NT2/D1 (cell line): ENCODE data around the gene LAMA1.
A peak's percentile ranks its signal among the peaks of the same experiment; 100 is the strongest.

Source experiments
- DNase-seq: peaks from one replicate; pipeline ENCODE4 v3.0.0-alpha.2; 2011; ENCODE audit warnings: low read depth, low spot score
- H3K27me3 ChIP-seq: 2 replicates; pipeline ENCODE4 v1.6.0; 2011; ENCODE audit warnings: mild to moderate bottlenecking; ENCODE audit not compliant: insufficient read length, insufficient read depth
- H3K36me3 ChIP-seq: 2 replicates; pipeline ENCODE4 v1.6.1; 2011; ENCODE audit warnings: mild to moderate bottlenecking, low read length, mixed read lengths; ENCODE audit not compliant: insufficient read depth, insufficient read length
- H3K4me1 ChIP-seq: 2 replicates; pipeline ENCODE4 v1.5.1; 2011; ENCODE audit not compliant: insufficient read depth, insufficient read length
- H3K4me3 ChIP-seq: 2 replicates; pipeline ENCODE4 v1.5.1; 2011; ENCODE audit warnings: low read depth; ENCODE audit not compliant: insufficient read length
- H3K9ac ChIP-seq: 2 replicates; pipeline ENCODE4 v1.6.0; 2011; ENCODE audit warnings: low read depth; ENCODE audit not compliant: insufficient read length
- H3K9me3 ChIP-seq: 2 replicates; pipeline ENCODE4 v1.5.1; 2011; ENCODE audit warnings: mild to moderate bottlenecking, low read length; ENCODE audit not compliant: insufficient read depth
- SUZ12 ChIP-seq: IDR thresholded peaks from 2 replicates; pipeline ENCODE4 v1.6.1; 2011; ENCODE audit not compliant: insufficient read length, insufficient read depth; ENCODE audit errors: extremely low read depth
- YY1 ChIP-seq: IDR thresholded peaks from 2 replicates; pipeline ENCODE4 v1.6.1; 2011; ENCODE audit not compliant: insufficient read length, insufficient read depth
- ZNF274 ChIP-seq: IDR thresholded peaks from 2 replicates; pipeline ENCODE4 v1.6.1; 2011; ENCODE audit warnings: mild to moderate bottlenecking, low read depth, low read length

The LAMA1 gene

GRCh38 chr18:7117390-7118355 is at the start of gene LAMA1:
TSS of gene LAMA1 (minus strand) at chr18:7117797. CDS start at chr18:7117720, 77 bp downstream.
- Histone ChIP-seq H3K4me3 (peak within 1 kb of the TSS; percentile 71), H3K9me3 (no peaks in the 10 kb centered on the region), H3K4me1 (no peaks in the 10 kb centered on the region), H3K9ac (peak within 1 kb of the TSS; percentile 90), H3K27me3 (peaks cover 7% of the 10 kb centered on the region), H3K36me3 (no peaks in the 10 kb centered on the region)
- peak; percentile 23 for DNase-seq
- TF ChIP-seq YY1 (no peak), ZNF274 (no peak), SUZ12 (no peak)

- TF ChIP-seq SUZ12, result no peak
- no peak for TF ChIP-seq YY1
- H3K9ac ChIP-seq, result no peak overlapping the region
- H3K36me3 ChIP-seq, result no peaks in the 10 kb centered on the region
- DNase-seq, result no peak
- no peak overlapping the region for H3K4me3 ChIP-seq
- H3K27me3 ChIP-seq, result no peaks in the 10 kb centered on the region
- H3K9me3 ChIP-seq, result no peaks in the 10 kb centered on the region
- no peaks in the 10 kb centered on the region for H3K4me1 ChIP-seq
Observed at GRCh38 chr18:7165846-7166393, 48.3 kb upstream of the LAMA1 start.

GRCh38 chr18:7164323-7165004 is 46.9 kb upstream of the LAMA1 start:
- Histone ChIP-seq H3K4me1 (no peaks in the 10 kb centered on the region), H3K36me3 (no peaks in the 10 kb centered on the region), H3K27me3 (no peaks in the 10 kb centered on the region), H3K4me3 (no peak overlapping the region), H3K9ac (no peak overlapping the region), H3K9me3 (no peaks in the 10 kb centered on the region)
- DNase-seq, result no peak
- no peak for TF ChIP-seq ZNF274
- no peak for TF ChIP-seq YY1
- TF ChIP-seq SUZ12, result no peak

GRCh38 chr18:7158216-7158615 is 40.6 kb upstream of the LAMA1 start:
- TF ChIP-seq ZNF274 (no peak), YY1 (no peak), SUZ12 (no peak)
- H3K27me3 ChIP-seq, result no peaks in the 10 kb centered on the region
- no peak overlapping the region for H3K9ac ChIP-seq
- peaks cover 4% of the 10 kb centered on the region for H3K4me1 ChIP-seq
- H3K4me3 ChIP-seq, result no peak overlapping the region
- H3K9me3 ChIP-seq, result no peaks in the 10 kb centered on the region
- no peaks in the 10 kb centered on the region for H3K36me3 ChIP-seq
- DNase-seq, result no peak

- DNase-seq, result no peak
- Histone ChIP-seq H3K27me3 (no peaks in the 10 kb centered on the region), H3K9ac (no peak overlapping the region), H3K4me3 (no peak overlapping the region), H3K36me3 (no peaks in the 10 kb centered on the region), H3K4me1 (peaks cover 4% of the 10 kb centered on the region), H3K9me3 (no peaks in the 10 kb centered on the region)
- no peak for TF ChIP-seq SUZ12
- no peak for TF ChIP-seq ZNF274
- TF ChIP-seq YY1, result no peak
Observed at GRCh38 chr18:7157760-7158159, 40.2 kb upstream of the LAMA1 start.

GRCh38 chr18:7155887-7156286 is 38.3 kb upstream of the LAMA1 start:
- H3K9me3 ChIP-seq, result no peaks in the 10 kb centered on the region
- no peak for DNase-seq
- H3K4me3 ChIP-seq, result no peak overlapping the region
- H3K27me3 ChIP-seq, result no peaks in the 10 kb centered on the region
- no peak overlapping the region for H3K9ac ChIP-seq
- peaks cover 4% of the 10 kb centered on the region for H3K4me1 ChIP-seq
- TF ChIP-seq YY1, result no peak
- no peak for TF ChIP-seq SUZ12
- no peak for TF ChIP-seq ZNF274
- H3K36me3 ChIP-seq, result no peaks in the 10 kb centered on the region

- peaks cover 4% of the 10 kb centered on the region for H3K4me1 ChIP-seq
- TF ChIP-seq YY1 (no peak), ZNF274 (no peak), SUZ12 (no peak)
- no peaks in the 10 kb centered on the region for H3K27me3 ChIP-seq
- H3K9ac ChIP-seq, result no peak overlapping the region
- no peak for DNase-seq
- no peaks in the 10 kb centered on the region for H3K36me3 ChIP-seq
- H3K4me3 ChIP-seq, result no peak overlapping the region
- no peaks in the 10 kb centered on the region for H3K9me3 ChIP-seq
Observed at GRCh38 chr18:7155092-7155491, 37.5 kb upstream of the LAMA1 start.
